ENCODE results near the gene CIC. TPM values are rescaled to one million over a fixed set of nuclear protein-coding genes. Genes with fewer than 3 reads are reported as not detected.

CIC gene
- total RNA-seq, 1 donor from 2014 or later, result 115 TPM

DNA sequence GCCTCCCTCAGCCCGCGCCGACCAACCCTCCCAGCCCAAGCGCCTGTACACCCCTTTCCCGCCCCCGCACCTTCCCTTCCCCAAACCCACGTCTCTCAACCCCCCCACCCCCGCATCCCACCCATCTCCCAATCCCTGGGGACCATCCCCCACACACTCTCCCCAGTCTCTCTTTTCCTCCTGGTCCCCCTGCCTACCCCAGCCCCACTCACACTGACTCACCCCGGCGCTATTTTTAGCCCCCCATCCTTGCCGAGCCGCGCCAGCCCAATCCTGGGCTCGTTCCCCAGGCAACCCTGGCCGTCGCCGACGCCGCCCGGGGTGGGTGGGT lies 11.7 kb downstream of the CIC start:
- Mint-ChIP-seq H3K4me3 (ENCODE audit: unreplicated experiment) (peak overlapping the region; percentile 85), H3K9me3 (ENCODE audit: unreplicated experiment) (no peaks in the 10 kb centered on the region), H3K27ac (ENCODE audit: unreplicated experiment) (no peak overlapping the region), H3K36me3 (ENCODE audit: unreplicated experiment) (peaks cover 3% of the 10 kb centered on the region), H3K27me3 (ENCODE audit: unreplicated experiment) (no peaks in the 10 kb centered on the region), H3K4me1 (ENCODE audit: unreplicated experiment) (peaks cover 66% of the 10 kb centered on the region)
- TF ChIP-seq, protein P1, sequence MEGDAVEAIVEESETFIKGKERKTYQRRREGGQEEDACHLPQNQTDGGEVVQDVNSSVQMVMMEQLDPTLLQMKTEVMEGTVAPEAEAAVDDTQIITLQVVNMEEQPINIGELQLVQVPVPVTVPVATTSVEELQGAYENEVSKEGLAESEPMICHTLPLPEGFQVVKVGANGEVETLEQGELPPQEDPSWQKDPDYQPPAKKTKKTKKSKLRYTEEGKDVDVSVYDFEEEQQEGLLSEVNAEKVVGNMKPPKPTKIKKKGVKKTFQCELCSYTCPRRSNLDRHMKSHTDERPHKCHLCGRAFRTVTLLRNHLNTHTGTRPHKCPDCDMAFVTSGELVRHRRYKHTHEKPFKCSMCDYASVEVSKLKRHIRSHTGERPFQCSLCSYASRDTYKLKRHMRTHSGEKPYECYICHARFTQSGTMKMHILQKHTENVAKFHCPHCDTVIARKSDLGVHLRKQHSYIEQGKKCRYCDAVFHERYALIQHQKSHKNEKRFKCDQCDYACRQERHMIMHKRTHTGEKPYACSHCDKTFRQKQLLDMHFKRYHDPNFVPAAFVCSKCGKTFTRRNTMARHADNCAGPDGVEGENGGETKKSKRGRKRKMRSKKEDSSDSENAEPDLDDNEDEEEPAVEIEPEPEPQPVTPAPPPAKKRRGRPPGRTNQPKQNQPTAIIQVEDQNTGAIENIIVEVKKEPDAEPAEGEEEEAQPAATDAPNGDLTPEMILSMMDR (IDR thresholded peaks at IDR 0.05), result no peak
- DNase-seq (ENCODE audit: extremely low spot score, unreplicated experiment), result peak; percentile 88

DNA sequence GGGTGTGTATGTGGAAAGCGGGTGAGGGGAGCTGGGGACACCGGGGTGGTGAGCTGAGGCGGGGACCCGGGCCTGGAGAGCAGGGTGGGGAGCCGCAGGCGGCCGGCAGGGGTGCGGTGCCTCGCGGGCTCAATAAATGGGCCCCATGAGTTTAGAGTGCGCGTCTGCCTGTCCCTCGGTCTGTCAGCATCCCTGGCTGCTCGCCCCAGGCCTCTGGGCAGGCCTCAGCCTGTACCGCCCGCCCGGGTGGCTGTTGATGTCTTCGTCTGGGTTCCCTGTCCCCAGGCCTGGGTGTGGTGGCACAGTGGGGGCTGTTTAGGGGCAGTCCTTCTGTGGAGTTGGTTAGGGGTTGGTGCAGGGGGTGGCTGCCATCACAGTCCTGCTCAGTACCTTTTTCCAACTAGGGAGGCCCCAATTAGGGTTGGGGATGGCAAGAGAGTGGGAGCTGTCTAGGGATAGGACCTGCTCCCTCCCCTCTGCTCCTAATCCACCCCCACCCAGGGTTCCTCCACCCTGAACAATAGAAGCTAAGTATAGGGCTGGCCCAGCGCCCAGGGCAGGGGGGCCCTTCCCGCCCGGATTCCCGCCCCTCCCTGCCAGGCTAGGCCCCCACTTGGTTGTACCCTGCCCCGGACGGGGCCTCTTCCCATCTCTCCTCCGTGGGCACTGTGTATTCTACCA lies 12.2 kb downstream of the CIC start:
- TF ChIP-seq, protein P1 (IDR thresholded peaks at IDR 0.05), result no peak
- Mint-ChIP-seq H3K9me3 (ENCODE audit: unreplicated experiment) (no peaks in the 10 kb centered on the region), H3K4me3 (ENCODE audit: unreplicated experiment) (peak overlapping the region; percentile 85), H3K27me3 (ENCODE audit: unreplicated experiment) (no peaks in the 10 kb centered on the region), H3K27ac (ENCODE audit: unreplicated experiment) (no peak overlapping the region), H3K4me1 (ENCODE audit: unreplicated experiment) (peaks cover 66% of the 10 kb centered on the region), H3K36me3 (ENCODE audit: unreplicated experiment) (peaks cover 3% of the 10 kb centered on the region)
- peak; percentile 91 for DNase-seq (ENCODE audit: extremely low spot score, unreplicated experiment)

- Mint-ChIP-seq H3K4me3 (ENCODE audit: unreplicated experiment) (peak overlapping the region; percentile 85), H3K36me3 (ENCODE audit: unreplicated experiment) (peaks cover 3% of the 10 kb centered on the region), H3K4me1 (ENCODE audit: unreplicated experiment) (peaks cover 60% of the 10 kb centered on the region), H3K27me3 (ENCODE audit: unreplicated experiment) (no peaks in the 10 kb centered on the region), H3K9me3 (ENCODE audit: unreplicated experiment) (no peaks in the 10 kb centered on the region), H3K27ac (ENCODE audit: unreplicated experiment) (no peak overlapping the region)
- DNase-seq (ENCODE audit: extremely low spot score, unreplicated experiment), result no peak
- TF ChIP-seq, protein P1 (IDR thresholded peaks at IDR 0.05), result no peak
Observed at GRCh38 chr19:42281827-42282762, 13.0 kb downstream of the CIC start.

DNA sequence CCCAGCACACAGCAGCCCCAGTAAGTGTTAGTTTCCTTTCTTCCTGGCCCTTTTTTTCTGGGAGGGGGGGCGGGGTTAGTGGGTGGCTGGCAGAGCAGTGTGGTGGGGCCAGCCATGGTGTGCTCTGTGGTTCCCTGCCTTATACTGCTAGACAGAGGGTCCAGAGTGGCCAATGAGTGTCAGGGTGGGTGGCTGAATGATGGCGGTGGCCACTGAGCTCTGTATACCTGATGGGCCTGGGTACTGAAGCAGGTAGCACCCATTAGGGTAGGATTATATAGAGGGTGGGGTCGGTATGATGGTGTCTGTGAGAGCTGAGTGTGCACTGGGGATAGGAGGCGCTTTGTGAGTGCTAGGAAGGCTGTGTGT lies 13.8 kb downstream of the CIC start:
- Mint-ChIP-seq H3K36me3 (ENCODE audit: unreplicated experiment) (peaks cover 3% of the 10 kb centered on the region), H3K27me3 (ENCODE audit: unreplicated experiment) (no peaks in the 10 kb centered on the region), H3K9me3 (ENCODE audit: unreplicated experiment) (no peaks in the 10 kb centered on the region), H3K4me3 (ENCODE audit: unreplicated experiment) (no peak overlapping the region), H3K4me1 (ENCODE audit: unreplicated experiment) (peaks cover 53% of the 10 kb centered on the region), H3K27ac (ENCODE audit: unreplicated experiment) (no peak overlapping the region)
- no peak for DNase-seq (ENCODE audit: extremely low spot score, unreplicated experiment)
- TF ChIP-seq, protein P1 (IDR thresholded peaks at IDR 0.05), result no peak
